Measurements from ENCODE around the gene ZFP36L1.

ZFP36L1 gene

DNA sequence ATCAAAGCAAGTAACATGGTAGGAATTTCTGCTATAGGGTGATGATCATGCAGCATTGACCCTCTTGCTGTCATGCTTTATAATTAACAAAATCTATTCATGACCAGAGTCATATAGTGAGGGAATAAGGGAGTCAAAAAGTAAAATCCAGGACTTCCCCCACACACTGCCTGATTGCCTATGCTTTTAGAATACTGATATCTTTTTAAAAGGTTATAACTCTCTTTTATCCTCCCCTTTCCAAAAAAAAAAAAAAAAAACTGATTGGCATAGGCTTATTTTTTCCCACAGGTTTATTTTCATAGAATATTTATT, 51.4 kb downstream of the ZFP36L1 start:
- no peaks in the 10 kb centered on the region for H3K9me2 ChIP-seq (ENCODE audit: low read depth, low read length)
- no peaks in the 10 kb centered on the region; the same call in 1 of the 2 replicates for H3K36me3 ChIP-seq (ENCODE audit: insufficient read depth, low read length)
- H3K27me3 ChIP-seq (ENCODE audit: insufficient read depth, low read length), result no peaks in the 10 kb centered on the region
- no peak overlapping the region for H3K4me3 ChIP-seq (ENCODE audit: low read depth, low read length, poor library complexity, severe bottlenecking)
- TF ChIP-seq, protein P1, sequence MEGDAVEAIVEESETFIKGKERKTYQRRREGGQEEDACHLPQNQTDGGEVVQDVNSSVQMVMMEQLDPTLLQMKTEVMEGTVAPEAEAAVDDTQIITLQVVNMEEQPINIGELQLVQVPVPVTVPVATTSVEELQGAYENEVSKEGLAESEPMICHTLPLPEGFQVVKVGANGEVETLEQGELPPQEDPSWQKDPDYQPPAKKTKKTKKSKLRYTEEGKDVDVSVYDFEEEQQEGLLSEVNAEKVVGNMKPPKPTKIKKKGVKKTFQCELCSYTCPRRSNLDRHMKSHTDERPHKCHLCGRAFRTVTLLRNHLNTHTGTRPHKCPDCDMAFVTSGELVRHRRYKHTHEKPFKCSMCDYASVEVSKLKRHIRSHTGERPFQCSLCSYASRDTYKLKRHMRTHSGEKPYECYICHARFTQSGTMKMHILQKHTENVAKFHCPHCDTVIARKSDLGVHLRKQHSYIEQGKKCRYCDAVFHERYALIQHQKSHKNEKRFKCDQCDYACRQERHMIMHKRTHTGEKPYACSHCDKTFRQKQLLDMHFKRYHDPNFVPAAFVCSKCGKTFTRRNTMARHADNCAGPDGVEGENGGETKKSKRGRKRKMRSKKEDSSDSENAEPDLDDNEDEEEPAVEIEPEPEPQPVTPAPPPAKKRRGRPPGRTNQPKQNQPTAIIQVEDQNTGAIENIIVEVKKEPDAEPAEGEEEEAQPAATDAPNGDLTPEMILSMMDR (IDR thresholded peaks at IDR 0.05; ENCODE audit: low read length), result no peak
- TF ChIP-seq EZH2 (IDR thresholded peaks at IDR 0.05; ENCODE audit: borderline replicate concordance, low read length), result no peak
- H3K4me1 ChIP-seq (ENCODE audit: insufficient read depth, low read length, severe bottlenecking), result peaks cover 12% of the 10 kb centered on the region
- H3F3A ChIP-seq (ENCODE audit: insufficient read depth, low read length), result no peaks in the 10 kb centered on the region
- no peaks in the 10 kb centered on the region for H3K79me2 ChIP-seq (ENCODE audit: insufficient read depth, low read length)
- no peaks in the 10 kb centered on the region for H3K9me3 ChIP-seq (ENCODE audit: low read length)
- no peak overlapping the region for H3K9ac ChIP-seq (ENCODE audit: low read length)
- no peak overlapping the region for H2AFZ ChIP-seq (ENCODE audit: low read length)
- H3K4me2 ChIP-seq (ENCODE audit: low read length), result no peak overlapping the region
- no peaks in the 10 kb centered on the region for H4K20me1 ChIP-seq (ENCODE audit: insufficient read depth, low read length)
- H3K27ac ChIP-seq (ENCODE audit: low read depth, low read length, poor library complexity, severe bottlenecking), result no peak overlapping the region

DNA sequence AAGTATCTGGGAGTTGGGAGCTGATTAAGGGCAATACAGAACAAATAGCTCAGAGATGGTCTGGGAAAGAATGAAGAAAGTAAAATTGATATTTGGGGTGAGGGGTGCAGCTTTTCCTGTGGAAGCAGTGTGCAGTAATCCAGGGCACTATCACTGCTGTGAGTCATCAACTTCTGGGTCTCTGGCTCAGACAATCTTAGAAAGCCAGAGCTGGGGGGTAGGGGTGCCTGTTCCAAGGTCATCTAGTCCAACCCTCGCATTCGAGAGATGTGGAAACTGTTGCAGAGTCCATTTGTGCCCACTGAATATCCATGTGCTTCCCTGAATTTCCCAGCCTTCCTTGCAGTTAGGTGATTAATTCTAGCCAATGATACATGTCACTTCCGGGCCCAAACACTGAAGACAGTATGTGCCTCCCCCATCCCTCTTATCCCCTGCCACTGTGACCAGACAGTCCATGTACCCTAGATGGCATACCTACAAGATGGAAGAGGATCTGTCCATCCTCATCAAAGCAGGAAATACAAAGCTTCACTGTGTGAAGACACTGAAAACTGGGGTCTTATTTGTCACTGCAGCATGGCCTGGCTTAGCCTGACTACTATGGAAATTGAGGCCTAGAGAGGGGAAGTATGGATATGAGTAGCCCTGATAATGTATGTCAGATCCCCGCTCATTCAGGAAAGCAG, 51.9 kb downstream of the ZFP36L1 start:
- no peaks in the 10 kb centered on the region for H3K9me2 ChIP-seq (ENCODE audit: low read depth, low read length)
- no peaks in the 10 kb centered on the region for H3K27me3 ChIP-seq (ENCODE audit: insufficient read depth, low read length)
- H3K4me2 ChIP-seq (ENCODE audit: low read length), result no peak overlapping the region
- H3K9me3 ChIP-seq (ENCODE audit: low read length), result no peaks in the 10 kb centered on the region
- TF ChIP-seq EZH2 (IDR thresholded peaks at IDR 0.05; ENCODE audit: borderline replicate concordance, low read length), result no peak
- TF ChIP-seq, protein P1 (IDR thresholded peaks at IDR 0.05; ENCODE audit: low read length), result no peak
- H3K4me3 ChIP-seq (ENCODE audit: low read depth, low read length, poor library complexity, severe bottlenecking), result no peak overlapping the region
- H3F3A ChIP-seq (ENCODE audit: insufficient read depth, low read length), result no peaks in the 10 kb centered on the region
- H2AFZ ChIP-seq (ENCODE audit: low read length), result no peak overlapping the region
- H4K20me1 ChIP-seq (ENCODE audit: insufficient read depth, low read length), result no peaks in the 10 kb centered on the region
- H3K79me2 ChIP-seq (ENCODE audit: insufficient read depth, low read length), result no peaks in the 10 kb centered on the region
- no peak overlapping the region for H3K9ac ChIP-seq (ENCODE audit: low read length)
- H3K36me3 ChIP-seq (ENCODE audit: insufficient read depth, low read length), result no peaks in the 10 kb centered on the region; the same call in 1 of the 2 replicates
- no peak overlapping the region for H3K27ac ChIP-seq (ENCODE audit: low read depth, low read length, poor library complexity, severe bottlenecking)
- peaks cover 12% of the 10 kb centered on the region for H3K4me1 ChIP-seq (ENCODE audit: insufficient read depth, low read length, severe bottlenecking)

DNA sequence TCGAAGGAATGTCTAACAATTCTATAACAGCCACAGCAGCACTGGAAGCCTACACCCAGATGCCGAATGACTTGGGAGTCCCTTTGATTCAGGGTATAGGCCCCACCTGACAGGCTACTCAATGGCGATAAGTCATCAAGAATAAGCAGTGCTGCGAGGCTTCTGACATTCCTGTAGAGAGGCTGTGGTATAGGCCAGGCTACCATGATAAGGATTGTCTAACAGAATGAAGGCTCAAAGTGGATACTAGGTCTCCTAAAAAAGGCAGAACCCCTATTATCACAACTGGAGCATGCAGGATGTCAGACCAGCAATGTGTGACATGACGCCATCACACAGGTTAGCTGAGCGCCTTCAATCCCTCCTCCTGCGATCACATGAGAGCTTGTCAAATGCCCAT, 53.2 kb downstream of the ZFP36L1 start:
- Histone ChIP-seq H3K4me3 (ENCODE audit: low read depth, low read length, poor library complexity, severe bottlenecking) (no peak overlapping the region), H3K27ac (ENCODE audit: low read depth, low read length, poor library complexity, severe bottlenecking) (no peak overlapping the region)
- TF ChIP-seq EZH2 (IDR thresholded peaks at IDR 0.05; ENCODE audit: borderline replicate concordance, low read length), result no peak
- TF ChIP-seq, protein P1 (IDR thresholded peaks at IDR 0.05; ENCODE audit: low read length), result no peak

More for the DNA sequence above, 53.2 kb downstream of the ZFP36L1 start:
- Histone ChIP-seq H3K36me3 (ENCODE audit: insufficient read depth, low read length) (no peaks in the 10 kb centered on the region; the same call in 1 of the 2 replicates), H3K27me3 (ENCODE audit: insufficient read depth, low read length) (no peaks in the 10 kb centered on the region), H3K9me2 (ENCODE audit: low read depth, low read length) (no peaks in the 10 kb centered on the region), H3F3A (ENCODE audit: insufficient read depth, low read length) (no peaks in the 10 kb centered on the region), H2AFZ (ENCODE audit: low read length) (no peak overlapping the region), H3K4me1 (ENCODE audit: insufficient read depth, low read length, severe bottlenecking) (peaks cover 15% of the 10 kb centered on the region), H3K79me2 (ENCODE audit: insufficient read depth, low read length) (no peaks in the 10 kb centered on the region), H4K20me1 (ENCODE audit: insufficient read depth, low read length) (no peaks in the 10 kb centered on the region), H3K9ac (ENCODE audit: low read length) (no peak overlapping the region), H3K9me3 (ENCODE audit: low read length) (no peaks in the 10 kb centered on the region), H3K4me2 (ENCODE audit: low read length) (no peak overlapping the region)

Measured in OCI-LY1 (cell line).